CD14-positive monocyte (primary cell): ENCODE measurements around the gene RAB3A. TPM values are rescaled to one million over a fixed set of nuclear protein-coding genes. Genes with fewer than 3 reads are reported as not detected.
"Not testable (repeated sequence)": the region's sequence is repeated elsewhere in the genome, so short reads cannot be mapped to it uniquely, and the experiment has no call there.

Experiments
- DNase-seq, 3 donors: peaks; one replicate each; pipeline ENCODE4 v3.0.0-alpha.2; 2011 to 2022
- H2AFZ ChIP-seq: 2 replicates; pipeline ENCODE4 v1.6.0; 2012; ENCODE audit warnings: mild to moderate bottlenecking, low read depth, low read length, inconsistent platforms; ENCODE audit not compliant: insufficient read depth, poor library complexity, severe bottlenecking
- H3K27ac ChIP-seq, 2 donors: 1 replicate in 1 of 2; 2 replicates in 1 of 2; pipeline ENCODE4 v1.5.1; 2012 to 2013; ENCODE audit warnings: low read length in 2 of 2, control low read depth in 1 of 2, inconsistent platforms in 1 of 2, low read depth in 1 of 2, mild to moderate bottlenecking in 1 of 2
- H3K27me3 ChIP-seq, 2 donors: one replicate each; pipeline versions ENCODE4 v1.6.0 to v1.6.1; 2011 to 2013; ENCODE audit warnings: low read length in 2 of 2; ENCODE audit not compliant: control insufficient read depth in 2 of 2, insufficient read depth in 2 of 2
- H3K36me3 ChIP-seq, 2 donors: replicated peaks in 1 of 2; 1 replicate in 1 of 2; 2 replicates in 1 of 2; pipeline versions ENCODE4 v1.5.1 to v1.6.1; 2012 to 2013; ENCODE audit warnings: low read length in 2 of 2, control low read depth in 1 of 2, inconsistent platforms in 1 of 2, mild to moderate bottlenecking in 1 of 2; ENCODE audit not compliant: insufficient read depth in 2 of 2, control insufficient read depth in 1 of 2
- H3K4me1 ChIP-seq, 2 donors: 1 replicate in 1 of 2; 2 replicates in 1 of 2; pipeline versions ENCODE4 v1.5.1 to v1.6.1; 2012 to 2013; ENCODE audit warnings: low read length in 2 of 2, control low read depth in 1 of 2, inconsistent platforms in 1 of 2, mild to moderate bottlenecking in 1 of 2, moderate library complexity in 1 of 2; ENCODE audit not compliant: insufficient read depth in 2 of 2, control insufficient read depth in 1 of 2
- H3K4me2 ChIP-seq: replicated peaks from 2 replicates; pipeline ENCODE3; 2012; ENCODE audit warnings: low read length, moderate library complexity, mild to moderate bottlenecking; ENCODE audit not compliant: poor library complexity, severe bottlenecking; ENCODE audit errors: extremely low read depth
- H3K4me3 ChIP-seq, 3 experiments: fragments of 200-600 bp in 1 of 3; sonication (generic) in 1 of 3; replicated peaks in 1 of 3; 1 replicate in 2 of 3; 2 replicates in 1 of 3; pipeline ENCODE4 v1.5.1; 2011 to 2013; ENCODE audit warnings: low read length in 3 of 3, mild to moderate bottlenecking in 3 of 3, control low read depth in 2 of 3, low read depth in 2 of 3, inconsistent platforms in 1 of 3, moderate library complexity in 1 of 3
- H3K79me2 ChIP-seq: 2 replicates; pipeline ENCODE4 v1.6.0; 2012; ENCODE audit warnings: mild to moderate bottlenecking, control low read depth, inconsistent platforms, low read length, moderate library complexity; ENCODE audit not compliant: insufficient read depth
- H3K9ac ChIP-seq: 2 replicates; pipeline ENCODE4 v1.6.0; 2017; ENCODE audit warnings: low read length, mild to moderate bottlenecking; ENCODE audit not compliant: insufficient read depth, poor library complexity, severe bottlenecking
- H3K9me3 ChIP-seq, 2 donors: replicated peaks in 1 of 2; 1 replicate in 1 of 2; 2 replicates in 1 of 2; pipeline versions ENCODE4 v1.5.1 to v1.6.1; 2012 to 2013; ENCODE audit warnings: low read length in 2 of 2, control low read depth in 1 of 2; ENCODE audit not compliant: control insufficient read depth in 1 of 2, insufficient read depth in 1 of 2
- H4K20me1 ChIP-seq: 2 replicates; pipeline ENCODE4 v1.6.0; 2012; ENCODE audit warnings: mild to moderate bottlenecking, low read length, control low read depth, moderate library complexity; ENCODE audit not compliant: insufficient read depth
- H3K27ac Mint-ChIP-seq, 7 donors: one replicate each; pipeline ENCODE4 v1.8.0; 2020; ENCODE audit warnings: mild to moderate bottlenecking in 7 of 7, mixed read lengths in 7 of 7, moderate library complexity in 6 of 7, inconsistent platforms in 2 of 7
- H3K27me3 Mint-ChIP-seq, 3 donors: one replicate each; pipeline ENCODE4 v1.8.0; 2021 to 2022; ENCODE audit warnings: low read depth in 3 of 3, mild to moderate bottlenecking in 3 of 3, mixed read lengths in 3 of 3, moderate library complexity in 3 of 3, inconsistent platforms in 1 of 3
- H3K36me3 Mint-ChIP-seq, 2 donors: one replicate each; pipeline ENCODE4 v1.8.0; 2020; ENCODE audit warnings: mixed read lengths in 2 of 2, inconsistent platforms in 1 of 2, mild to moderate bottlenecking in 1 of 2
- H3K4me1 Mint-ChIP-seq: one replicate; pipeline ENCODE4 v1.8.0; 2020; ENCODE audit warnings: mild to moderate bottlenecking, mixed read lengths
- H3K4me3 Mint-ChIP-seq, 2 donors: one replicate each; pipeline ENCODE4 v1.8.0; 2020; ENCODE audit warnings: mild to moderate bottlenecking in 2 of 2, mixed read lengths in 2 of 2, moderate library complexity in 1 of 2
- H3K9me3 Mint-ChIP-seq, 7 donors: one replicate each; pipeline ENCODE4 v1.8.0; 2020 to 2022; ENCODE audit warnings: mixed read lengths in 7 of 7, mild to moderate bottlenecking in 6 of 7, moderate library complexity in 6 of 7, inconsistent platforms in 2 of 7
- whole genome bisulfite sequencing: methylation state at CpG from one replicate; pipeline ENCODE4 v1.1.5; 2013; ENCODE audit warnings: missing lambda C conversion rate; ENCODE audit not compliant: insufficient coverage; 5-methylcytosine and 5-hydroxymethylcytosine counted together
- intact Hi-C, 2 donors: fragments of 100-400 bp; cut with micrococcal nuclease; formaldehyde crosslinking; loops; one replicate each; pipeline versions ENCODE4 v1.15.0 to v1.15.1; 2023
- polyA plus RNA-seq, 3 donors: library from polyadenylated mRNA; depleted of rRNA in 1 of 3; unstranded in 2 of 3; stranded (reverse) in 1 of 3; fragments of 300-500 nt in 2 of 3; fragments of >200 nt in 1 of 3; fragmentation: Illumina TruSeq in 2 of 3; gene quantifications; 1 replicate in 2 of 3; 2 replicates in 1 of 3; pipeline ENCODE4 v1.2.3, GENCODE V29; 2012 to 2021
- TF ChIP-seq, protein P1 (sequence below): fragments of 200-600 bp; IDR thresholded peaks from one replicate; pipeline ENCODE4 v1.8.0; 2022; ENCODE audit warnings: antibody characterized with exemption, mild to moderate bottlenecking

RAB3A gene
- polyA plus RNA-seq, 3 donors: 0.55 to 8.7 (median 0.56) TPM

DNA sequence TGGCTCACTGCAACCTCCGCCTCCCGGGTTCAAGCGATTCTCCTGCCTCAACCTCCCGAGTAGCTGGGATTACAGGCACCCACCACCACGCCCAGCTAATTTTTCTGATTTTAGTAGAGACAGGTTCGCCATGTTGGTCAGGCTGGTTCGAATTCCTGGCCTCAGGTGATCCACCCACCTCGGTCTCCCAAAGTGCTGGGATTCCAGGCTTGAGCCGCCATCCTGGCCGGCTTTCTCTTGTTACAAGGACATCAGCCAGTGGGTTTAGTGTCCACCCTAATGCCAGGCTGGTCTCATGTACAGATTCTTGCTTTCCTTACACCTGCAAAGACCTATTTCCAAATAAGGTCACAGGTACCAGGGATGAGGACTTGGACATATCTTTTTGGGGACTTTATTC, 44.0 kb downstream of the RAB3A start:
- 95% methylated on average over 6 of the region's 10 CpGs for WGBS

DNA sequence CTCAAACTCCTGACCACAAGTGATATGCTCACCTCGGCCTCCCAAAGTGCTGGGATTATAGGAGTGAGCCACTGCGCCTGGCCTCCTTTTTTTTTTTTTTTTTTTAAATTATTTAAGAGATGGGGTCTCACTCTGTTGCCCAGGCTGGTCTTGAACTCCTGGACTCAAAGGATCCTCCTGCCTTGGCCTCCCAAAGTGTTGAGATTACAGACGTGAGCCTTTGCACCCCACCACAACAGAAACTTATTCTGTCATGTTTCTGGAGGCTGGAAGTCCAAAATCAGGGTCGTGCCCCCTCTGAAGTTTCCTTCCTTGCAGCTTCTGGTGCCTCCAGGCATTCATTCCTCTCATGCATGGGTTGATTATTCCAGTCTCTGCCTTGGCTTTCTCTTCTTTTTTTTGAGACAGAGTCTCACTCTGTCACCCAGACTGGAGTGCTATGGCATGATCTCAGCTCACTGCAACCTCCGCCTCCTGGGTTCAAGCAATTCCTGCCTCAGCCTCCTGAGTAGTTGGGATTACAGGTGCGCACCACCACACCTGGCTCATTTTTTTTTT, 44.7 kb downstream of the RAB3A start:
- peaks cover 20 to 21% of the 10 kb centered on the region in 2 donors for H3K36me3 ChIP-seq
- H3K27me3 Mint-ChIP-seq, DNase-seq, H3K9me3 ChIP-seq, H3K9me3 Mint-ChIP-seq, H3K4me3 Mint-ChIP-seq, H2AFZ ChIP-seq, H3K27me3 ChIP-seq, H3K27ac Mint-ChIP-seq, H3K79me2 ChIP-seq, H3K27ac ChIP-seq, H3K9ac ChIP-seq, H3K4me3 ChIP-seq, H3K4me2 ChIP-seq: not testable (repeated sequence)
- intact Hi-C loops: loop anchor here in 1 of 2 donors (10.0 kb wide), 1 partner anchor 46 kb away; the partner anchor contains the start of gene RAB3A
- H4K20me1 ChIP-seq: peaks cover 15% of the 10 kb centered on the region
- Mint-ChIP-seq H3K4me1 (peaks cover 29% of the 10 kb centered on the region), H3K36me3 (peaks cover 22 to 33% of the 10 kb centered on the region in 2 donors)
- 93% methylated on average over 4 of the region's 6 CpGs for WGBS
- H3K4me1 ChIP-seq: peaks cover 22 to 35% of the 10 kb centered on the region in 2 donors

More for the DNA sequence above, 44.0 kb downstream of the RAB3A start:
- H3K36me3 Mint-ChIP-seq: peaks cover 23 to 34% of the 10 kb centered on the region in 2 donors
- DNase-seq: peak in 1 of 3 donors; percentile 2
- TF ChIP-seq, protein P1, sequence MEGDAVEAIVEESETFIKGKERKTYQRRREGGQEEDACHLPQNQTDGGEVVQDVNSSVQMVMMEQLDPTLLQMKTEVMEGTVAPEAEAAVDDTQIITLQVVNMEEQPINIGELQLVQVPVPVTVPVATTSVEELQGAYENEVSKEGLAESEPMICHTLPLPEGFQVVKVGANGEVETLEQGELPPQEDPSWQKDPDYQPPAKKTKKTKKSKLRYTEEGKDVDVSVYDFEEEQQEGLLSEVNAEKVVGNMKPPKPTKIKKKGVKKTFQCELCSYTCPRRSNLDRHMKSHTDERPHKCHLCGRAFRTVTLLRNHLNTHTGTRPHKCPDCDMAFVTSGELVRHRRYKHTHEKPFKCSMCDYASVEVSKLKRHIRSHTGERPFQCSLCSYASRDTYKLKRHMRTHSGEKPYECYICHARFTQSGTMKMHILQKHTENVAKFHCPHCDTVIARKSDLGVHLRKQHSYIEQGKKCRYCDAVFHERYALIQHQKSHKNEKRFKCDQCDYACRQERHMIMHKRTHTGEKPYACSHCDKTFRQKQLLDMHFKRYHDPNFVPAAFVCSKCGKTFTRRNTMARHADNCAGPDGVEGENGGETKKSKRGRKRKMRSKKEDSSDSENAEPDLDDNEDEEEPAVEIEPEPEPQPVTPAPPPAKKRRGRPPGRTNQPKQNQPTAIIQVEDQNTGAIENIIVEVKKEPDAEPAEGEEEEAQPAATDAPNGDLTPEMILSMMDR: no peak
- peaks cover 0 to 1% (median 0%) of the 10 kb centered on the region in 3 donors for H3K27me3 Mint-ChIP-seq
- intact Hi-C loops: loop anchor here (2.0 to 10.0 kb wide), 2 partner anchors 41 to 45 kb away; partner anchors contain the start of gene RAB3A (in 1 of the 2)
- peaks cover 24% of the 10 kb centered on the region for H3K4me1 Mint-ChIP-seq
- Histone ChIP-seq H3K27ac (no peak overlapping the region), H3K79me2 (peaks cover 3% of the 10 kb centered on the region), H3K36me3 (peaks cover 20 to 24% of the 10 kb centered on the region in 2 donors), H3K4me2 (no peak overlapping the region), H3K27me3 (no peaks in the 10 kb centered on the region), H3K4me1 (peaks cover 19 to 29% of the 10 kb centered on the region in 2 donors), H3K9me3 (no peaks in the 10 kb centered on the region), H2AFZ (no peak overlapping the region), H3K9ac (no peak overlapping the region), H4K20me1 (peaks cover 11% of the 10 kb centered on the region), H3K4me3 (no peak overlapping the region)
- H3K9me3 Mint-ChIP-seq: no peaks in the 10 kb centered on the region
- no peak overlapping the region for H3K4me3 Mint-ChIP-seq
- H3K27ac Mint-ChIP-seq: no peak overlapping the region
